ENCODE results near the gene GFM1. TPM values are rescaled to one million over a fixed set of nuclear protein-coding genes. Genes with fewer than 3 reads are reported as not detected.

GFM1 gene
- total RNA-seq, 1 donor: 52.5 TPM

- no peak for TF ChIP-seq CTCF (IDR thresholded peaks at IDR 0.05; ENCODE audit: extremely low read depth, low read depth, low read length)
- H3K9me3 ChIP-seq (ENCODE audit: low read depth, low read length): no peaks in the 10 kb centered on the region
- no peaks in the 10 kb centered on the region for H3K27me3 ChIP-seq (ENCODE audit: insufficient read depth, low read length)
- H3K4me1 ChIP-seq (ENCODE audit: insufficient read depth, low read length): peaks cover 9% of the 10 kb centered on the region
- no peak overlapping the region for H3K27ac ChIP-seq (ENCODE audit: low read depth, low read length)
- H4K20me1 ChIP-seq (ENCODE audit: insufficient read depth, low read length): no peaks in the 10 kb centered on the region
- peaks cover 30% of the 10 kb centered on the region for H3K79me2 ChIP-seq (ENCODE audit: insufficient read depth, low read length)
- no peak overlapping the region for H3K4me2 ChIP-seq (ENCODE audit: insufficient read depth, low read length)
- H3K36me3 ChIP-seq (ENCODE audit: insufficient read depth, low read length): peaks cover 12% of the 10 kb centered on the region
- no peak for DNase-seq (ENCODE audit: insufficient read length, low spot score, missing footprints)
- no peak overlapping the region for H3K4me3 ChIP-seq (ENCODE audit: insufficient read depth, low read length)
- no peak overlapping the region for H2AFZ ChIP-seq (ENCODE audit: low read length)
Observed at GRCh38 chr3:158642474-158643210, 1.7 kb upstream of the GFM1 start.

- H3K36me3 ChIP-seq (ENCODE audit: insufficient read depth, low read length): peaks cover 75% of the 10 kb centered on the region
- H3K4me1 ChIP-seq (ENCODE audit: insufficient read depth, low read length): peaks cover 7% of the 10 kb centered on the region
- DNase-seq (ENCODE audit: insufficient read length, low spot score, missing footprints): no peak
- no peak overlapping the region for H3K4me3 ChIP-seq (ENCODE audit: insufficient read depth, low read length)
- H4K20me1 ChIP-seq (ENCODE audit: insufficient read depth, low read length): no peaks in the 10 kb centered on the region
- H3K27me3 ChIP-seq (ENCODE audit: insufficient read depth, low read length): no peaks in the 10 kb centered on the region
- H3K9me3 ChIP-seq (ENCODE audit: low read depth, low read length): no peaks in the 10 kb centered on the region
- H3K4me2 ChIP-seq (ENCODE audit: insufficient read depth, low read length): no peak overlapping the region
- H3K27ac ChIP-seq (ENCODE audit: low read depth, low read length): no peak overlapping the region
- no peak for TF ChIP-seq CTCF (IDR thresholded peaks at IDR 0.05; ENCODE audit: extremely low read depth, low read depth, low read length)
- H3K79me2 ChIP-seq (ENCODE audit: insufficient read depth, low read length): peaks cover 46% of the 10 kb centered on the region
- H2AFZ ChIP-seq (ENCODE audit: low read length): no peak overlapping the region
Observed at GRCh38 chr3:158649791-158650190, 5.5 kb downstream of the GFM1 start.

GRCh38 chr3:158651192-158651591 is 6.9 kb downstream of the GFM1 start:
- Histone ChIP-seq H3K36me3 (ENCODE audit: insufficient read depth, low read length) (peaks cover 86% of the 10 kb centered on the region), H3K27me3 (ENCODE audit: insufficient read depth, low read length) (no peaks in the 10 kb centered on the region), H3K4me3 (ENCODE audit: insufficient read depth, low read length) (no peak overlapping the region), H3K79me2 (ENCODE audit: insufficient read depth, low read length) (peaks cover 33% of the 10 kb centered on the region), H3K27ac (ENCODE audit: low read depth, low read length) (no peak overlapping the region), H3K4me2 (ENCODE audit: insufficient read depth, low read length) (no peak overlapping the region), H2AFZ (ENCODE audit: low read length) (no peak overlapping the region), H3K4me1 (ENCODE audit: insufficient read depth, low read length) (no peaks in the 10 kb centered on the region), H4K20me1 (ENCODE audit: insufficient read depth, low read length) (no peaks in the 10 kb centered on the region), H3K9me3 (ENCODE audit: low read depth, low read length) (no peaks in the 10 kb centered on the region)
- DNase-seq (ENCODE audit: insufficient read length, low spot score, missing footprints): no peak
- no peak for TF ChIP-seq CTCF (IDR thresholded peaks at IDR 0.05; ENCODE audit: extremely low read depth, low read depth, low read length)

GRCh38 chr3:158652463-158652862 is 8.1 kb downstream of the GFM1 start:
- Histone ChIP-seq H3K9me3 (ENCODE audit: low read depth, low read length) (no peaks in the 10 kb centered on the region), H3K27ac (ENCODE audit: low read depth, low read length) (no peak overlapping the region), H2AFZ (ENCODE audit: low read length) (no peak overlapping the region), H3K79me2 (ENCODE audit: insufficient read depth, low read length) (peaks cover 23% of the 10 kb centered on the region), H4K20me1 (ENCODE audit: insufficient read depth, low read length) (no peaks in the 10 kb centered on the region), H3K4me3 (ENCODE audit: insufficient read depth, low read length) (no peak overlapping the region), H3K4me1 (ENCODE audit: insufficient read depth, low read length) (no peaks in the 10 kb centered on the region), H3K27me3 (ENCODE audit: insufficient read depth, low read length) (no peaks in the 10 kb centered on the region), H3K36me3 (ENCODE audit: insufficient read depth, low read length) (peaks cover 83% of the 10 kb centered on the region), H3K4me2 (ENCODE audit: insufficient read depth, low read length) (no peak overlapping the region)
- DNase-seq (ENCODE audit: insufficient read length, low spot score, missing footprints): no peak
- TF ChIP-seq CTCF (IDR thresholded peaks at IDR 0.05; ENCODE audit: extremely low read depth, low read depth, low read length): no peak

Data from osteoblast (primary cell).